Ascending aorta (tissue), 2 donors: ENCODE data around the gene ITK. TPM values are rescaled to one million over a fixed set of nuclear protein-coding genes. Genes with fewer than 3 reads are reported as not detected.

Experiments used
- DNase-seq, 2 donors: peaks; one replicate each; pipeline ENCODE4 v3.0.0-alpha.2; 2019; ENCODE audit warnings: low spot score in 2 of 2
- H3K27ac ChIP-seq, 2 donors: fragments of 200-600 bp; sonication (generic); one replicate each; pipeline ENCODE4 v1.5.1; 2016 to 2017; ENCODE audit warnings: mild to moderate bottlenecking in 1 of 2
- H3K27me3 ChIP-seq: fragments of 200-600 bp; sonication (generic); one replicate; pipeline ENCODE4 v1.5.1; 2017
- H3K36me3 ChIP-seq, 2 donors: fragments of 200-600 bp; sonication (generic); one replicate each; pipeline ENCODE4 v1.5.1; 2016
- H3K4me1 ChIP-seq, 2 donors: fragments of 200-600 bp; sonication (generic); one replicate each; pipeline ENCODE4 v1.5.1; 2016 to 2017; ENCODE audit warnings: mild to moderate bottlenecking in 1 of 2
- H3K4me3 ChIP-seq, 2 donors: fragments of 200-600 bp; sonication (generic); one replicate each; pipeline ENCODE4 v1.5.1; 2016 to 2017; ENCODE audit warnings: mild to moderate bottlenecking in 1 of 2
- H3K9me3 ChIP-seq, 2 donors: fragments of 200-600 bp; sonication (generic); one replicate each; pipeline ENCODE4 v1.5.1; 2016
- intact Hi-C: fragments of 100-400 bp; cut with DNase I; formaldehyde crosslinking; loops from one replicate; pipeline ENCODE4 v1.15.1; 2023
- total RNA-seq: library from RNA; depleted of rRNA; stranded (reverse); fragments of >200 nt; gene quantifications from one replicate; pipeline ENCODE4 v1.1.0, GENCODE V29; 2016
- TF ChIP-seq, protein P1 (sequence below), 3 experiments: fragments of 200-600 bp in 2 of 3; fragments of 450-650 bp in 1 of 3; sonication (generic) in 2 of 3; IDR thresholded peaks; one replicate each; pipeline ENCODE4 v1.5.1; 2016 to 2019; ENCODE audit warnings: antibody characterized with exemption in 3 of 3, mild to moderate bottlenecking in 1 of 3, moderate library complexity in 1 of 3

The ITK gene
- total RNA-seq, 1 donor from 2014 or later, result 0.43 TPM

DNA sequence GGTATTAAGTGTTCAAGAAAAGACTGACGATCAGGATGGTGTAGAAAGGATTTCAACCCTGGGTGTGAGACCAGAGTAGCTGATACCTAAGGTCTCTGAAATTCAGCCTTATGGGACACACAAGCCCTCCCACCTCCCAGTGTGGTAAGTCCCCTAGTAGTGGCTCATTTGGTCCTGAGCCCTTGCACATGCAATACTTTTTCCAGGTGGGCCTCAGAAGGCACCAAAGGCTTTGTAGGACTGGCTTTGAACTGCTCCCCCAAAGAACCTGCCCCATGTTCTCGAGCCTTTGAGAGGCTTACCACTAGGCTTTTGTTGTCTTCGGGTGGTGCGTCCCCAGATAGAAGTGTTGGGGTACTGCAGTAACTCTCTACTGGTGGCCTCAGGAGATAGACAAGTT lies 15.4 kb upstream of the ITK start:
- intact Hi-C loops, result no loop called here

DNA sequence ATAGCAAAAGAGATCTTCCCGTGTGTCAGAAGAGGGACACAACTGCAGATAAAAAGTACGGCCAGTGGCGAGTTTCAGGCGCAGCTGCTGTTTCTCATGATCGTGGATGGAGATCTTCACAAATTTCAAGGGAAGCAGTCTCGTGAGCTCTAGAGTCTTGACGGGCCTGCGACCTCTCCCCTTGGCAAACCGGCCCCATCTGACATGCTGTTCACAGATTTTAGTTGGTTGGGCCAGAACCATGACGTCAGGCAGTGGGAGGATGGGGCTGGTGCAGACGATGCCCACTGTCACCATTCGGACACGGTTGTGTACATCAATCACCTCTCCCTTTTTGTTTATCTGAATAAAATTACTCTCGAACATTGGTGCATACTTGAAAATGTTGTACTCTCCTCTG lies 15.0 kb upstream of the ITK start:
- no peaks in the 10 kb centered on the region for H3K27me3 ChIP-seq
- H3K9me3 ChIP-seq, result no peaks in the 10 kb centered on the region
- TF ChIP-seq, protein P1, sequence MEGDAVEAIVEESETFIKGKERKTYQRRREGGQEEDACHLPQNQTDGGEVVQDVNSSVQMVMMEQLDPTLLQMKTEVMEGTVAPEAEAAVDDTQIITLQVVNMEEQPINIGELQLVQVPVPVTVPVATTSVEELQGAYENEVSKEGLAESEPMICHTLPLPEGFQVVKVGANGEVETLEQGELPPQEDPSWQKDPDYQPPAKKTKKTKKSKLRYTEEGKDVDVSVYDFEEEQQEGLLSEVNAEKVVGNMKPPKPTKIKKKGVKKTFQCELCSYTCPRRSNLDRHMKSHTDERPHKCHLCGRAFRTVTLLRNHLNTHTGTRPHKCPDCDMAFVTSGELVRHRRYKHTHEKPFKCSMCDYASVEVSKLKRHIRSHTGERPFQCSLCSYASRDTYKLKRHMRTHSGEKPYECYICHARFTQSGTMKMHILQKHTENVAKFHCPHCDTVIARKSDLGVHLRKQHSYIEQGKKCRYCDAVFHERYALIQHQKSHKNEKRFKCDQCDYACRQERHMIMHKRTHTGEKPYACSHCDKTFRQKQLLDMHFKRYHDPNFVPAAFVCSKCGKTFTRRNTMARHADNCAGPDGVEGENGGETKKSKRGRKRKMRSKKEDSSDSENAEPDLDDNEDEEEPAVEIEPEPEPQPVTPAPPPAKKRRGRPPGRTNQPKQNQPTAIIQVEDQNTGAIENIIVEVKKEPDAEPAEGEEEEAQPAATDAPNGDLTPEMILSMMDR (IDR thresholded peaks at IDR 0.05), result no peak
- no peak overlapping the region for H3K27ac ChIP-seq
- H3K4me3 ChIP-seq, result no peak overlapping the region
- intact Hi-C loops, result no loop called here
- no peaks in the 10 kb centered on the region for H3K36me3 ChIP-seq
- no peaks in the 10 kb centered on the region for H3K4me1 ChIP-seq
- DNase-seq, result no peak

More for the DNA sequence above, 15.4 kb upstream of the ITK start:
- no peak overlapping the region for H3K27ac ChIP-seq
- H3K27me3 ChIP-seq, result no peaks in the 10 kb centered on the region
- no peak for DNase-seq
- no peak overlapping the region for H3K4me3 ChIP-seq
- H3K9me3 ChIP-seq, result no peaks in the 10 kb centered on the region
- TF ChIP-seq, protein P1 (IDR thresholded peaks at IDR 0.05), result no peak
- H3K36me3 ChIP-seq, result no peaks in the 10 kb centered on the region
- H3K4me1 ChIP-seq, result no peaks in the 10 kb centered on the region

DNA sequence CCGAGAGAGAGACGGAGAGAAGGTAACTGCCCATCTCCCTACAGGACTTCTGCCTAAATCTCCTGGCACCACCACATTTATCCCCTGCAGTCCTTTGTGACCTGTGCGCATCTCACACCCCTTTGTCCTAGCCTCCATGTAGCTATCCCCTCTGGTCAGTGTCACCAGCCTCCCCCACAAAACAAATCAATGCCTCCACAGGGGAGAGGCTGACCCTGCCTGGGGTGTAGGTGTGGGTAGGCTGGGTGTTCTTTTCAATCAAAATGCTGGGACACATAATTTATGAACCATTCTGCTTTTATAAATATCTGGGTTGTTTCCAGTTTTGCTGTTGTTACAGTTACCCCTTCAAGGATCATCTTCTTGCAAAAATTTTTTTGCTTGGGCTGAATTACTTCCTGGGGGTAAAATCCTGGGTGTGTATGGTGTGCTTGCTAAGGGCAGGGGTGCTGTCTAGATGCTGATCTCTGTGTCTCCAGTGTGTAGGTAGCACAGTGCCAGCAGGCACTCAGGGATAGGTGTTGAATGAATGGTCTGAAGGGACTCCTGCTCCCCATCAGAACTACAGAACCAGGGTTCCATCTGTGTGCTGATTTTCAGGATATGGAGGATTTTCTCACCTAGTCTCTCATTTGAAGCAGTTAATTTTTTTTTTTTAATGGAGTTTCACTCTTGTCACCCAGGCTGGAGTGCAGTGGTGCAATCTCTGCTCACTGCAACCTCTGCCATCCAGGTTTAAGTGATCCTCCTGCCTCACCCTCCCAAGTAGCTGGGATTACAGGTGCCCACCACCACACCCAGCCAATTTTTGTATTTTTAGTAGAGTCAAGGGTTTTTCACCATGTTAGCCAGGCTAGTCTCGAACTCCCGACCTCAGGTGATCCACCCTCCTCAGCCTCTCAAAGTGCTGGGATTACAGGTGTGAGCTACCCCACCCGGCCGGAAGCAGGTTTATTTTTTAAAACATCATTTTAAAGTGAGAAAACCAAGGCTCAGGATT lies 14.1 kb upstream of the ITK start, which contains the start of gene GARIN3:
Gene GARIN3, minus strand, starts transcription at position 51 of the 1,000 bp plus-strand sequence. CDS start 96 bp downstream, outside the sequence.
- TF ChIP-seq, protein P1 (IDR thresholded peaks at IDR 0.05), result no peak
- no peaks in the 10 kb centered on the region for H3K9me3 ChIP-seq
- no peaks in the 10 kb centered on the region for H3K27me3 ChIP-seq
- DNase-seq, result no peak
- no peaks in the 10 kb centered on the region for H3K36me3 ChIP-seq
- no peaks in the 10 kb centered on the region for H3K4me1 ChIP-seq
- intact Hi-C loops, result no loop called here
- H3K4me3 ChIP-seq, result no peak within 1 kb of the TSS
- H3K27ac ChIP-seq, result no peak within 1 kb of the TSS

DNA sequence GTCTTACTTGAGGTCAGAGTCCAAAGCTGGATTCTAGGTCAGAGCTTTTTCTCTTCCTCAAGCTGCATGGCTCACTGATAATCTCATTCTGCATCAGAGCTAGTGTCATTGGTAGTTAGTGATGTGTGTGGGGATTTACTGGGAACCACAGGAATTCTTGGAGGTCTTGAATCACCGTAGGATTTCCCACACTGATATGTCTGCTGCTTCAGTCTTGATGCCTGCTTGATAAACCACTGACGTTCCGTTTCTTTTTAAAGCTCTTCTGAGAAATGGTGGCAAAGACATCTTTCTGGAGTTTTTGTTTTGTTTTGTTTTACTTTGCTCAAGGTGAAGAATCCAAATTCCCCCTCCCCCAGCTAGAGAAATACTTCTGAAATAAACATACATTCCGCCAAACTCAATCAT lies 13.4 kb upstream of the ITK start:
- no peaks in the 10 kb centered on the region for H3K9me3 ChIP-seq
- DNase-seq, result no peak
- no peak overlapping the region for H3K27ac ChIP-seq
- no peaks in the 10 kb centered on the region for H3K4me1 ChIP-seq
- intact Hi-C loops, result no loop called here
- H3K36me3 ChIP-seq, result no peaks in the 10 kb centered on the region
- TF ChIP-seq, protein P1 (IDR thresholded peaks at IDR 0.05), result no peak
- H3K4me3 ChIP-seq, result no peak overlapping the region
- no peaks in the 10 kb centered on the region for H3K27me3 ChIP-seq

DNA sequence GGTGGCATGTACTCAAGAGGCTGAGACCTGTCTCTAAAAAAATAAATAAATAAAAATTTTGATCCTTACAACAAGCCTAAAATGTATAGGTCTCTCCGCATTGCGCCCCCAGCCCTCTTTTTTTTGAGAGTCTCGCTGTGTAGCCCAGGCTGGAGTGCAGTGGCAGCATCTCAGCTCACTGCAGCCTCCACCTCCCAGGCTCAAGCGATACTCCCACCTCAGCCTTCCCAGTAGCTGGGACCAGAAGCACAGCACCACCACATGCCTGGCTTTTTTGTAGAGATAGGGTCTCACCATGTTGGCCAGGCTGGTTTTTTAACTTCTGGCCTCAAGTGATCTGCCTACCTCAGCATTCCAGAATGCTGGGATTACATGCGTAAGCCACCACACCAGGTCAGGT lies 12.4 kb upstream of the ITK start:
- intact Hi-C loops, result no loop called here
- Histone ChIP-seq H3K27ac (no peak overlapping the region), H3K4me3 (no peak overlapping the region), H3K9me3 (no peaks in the 10 kb centered on the region), H3K27me3 (no peaks in the 10 kb centered on the region), H3K4me1 (no peaks in the 10 kb centered on the region), H3K36me3 (no peaks in the 10 kb centered on the region)
- no peak for DNase-seq
- TF ChIP-seq, protein P1 (IDR thresholded peaks at IDR 0.05), result no peak
